HUES6 (cell line): Measurements from ENCODE around the gene FAM81A.
"Not testable (repeated sequence)": the region's sequence is repeated elsewhere in the genome, so short reads cannot be mapped to it uniquely, and the experiment has no call there.

Experiments
- H3K27ac ChIP-seq: 2 replicates; pipeline ENCODE4 v1.7.0; 2013; ENCODE audit warnings: low read depth, mild to moderate bottlenecking, low read length, inconsistent platforms
- H3K27me3 ChIP-seq: 2 replicates; pipeline ENCODE4 v1.6.1; 2013; ENCODE audit warnings: low read length; ENCODE audit not compliant: control insufficient read depth, insufficient read depth
- H3K36me3 ChIP-seq: 2 replicates; pipeline ENCODE4 v1.6.1; 2013; ENCODE audit warnings: low read length; ENCODE audit not compliant: control insufficient read depth, insufficient read depth
- H3K4me1 ChIP-seq: 2 replicates; pipeline ENCODE4 v1.6.1; 2013; ENCODE audit warnings: low read length; ENCODE audit not compliant: control insufficient read depth, insufficient read depth
- H3K4me3 ChIP-seq: 2 replicates; pipeline ENCODE4 v1.5.1; 2013; ENCODE audit warnings: low read depth, low read length
- H3K9ac ChIP-seq: one replicate; pipeline ENCODE4 v1.6.1; 2013; ENCODE audit warnings: mild to moderate bottlenecking, low read length
- H3K9me3 ChIP-seq: 2 replicates; pipeline ENCODE4 v1.6.1; 2013; ENCODE audit warnings: low read depth, low read length; ENCODE audit not compliant: control insufficient read depth, insufficient read depth

FAM81A gene

GRCh38 chr15:59526466-59526865 is 88.5 kb downstream of the FAM81A start:
- not testable (repeated sequence) for H3K9ac ChIP-seq, H3K27ac ChIP-seq, H3K9me3 ChIP-seq, H3K4me3 ChIP-seq, H3K27me3 ChIP-seq, H3K4me1 ChIP-seq, H3K36me3 ChIP-seq

GRCh38 chr15:59528429-59528828 is 90.4 kb downstream of the FAM81A start:
- H3K27me3 ChIP-seq, result no peaks in the 10 kb centered on the region; the same call in 1 of the 2 replicates
- H3K9me3 ChIP-seq, result no peaks in the 10 kb centered on the region
- no peak overlapping the region for H3K27ac ChIP-seq
- H3K9ac ChIP-seq, result no peak overlapping the region
- no peak overlapping the region for H3K4me3 ChIP-seq
- H3K4me1 ChIP-seq, result no peaks in the 10 kb centered on the region
- H3K36me3 ChIP-seq, result no peaks in the 10 kb centered on the region

GRCh38 chr15:59528961-59529402 is 91.0 kb downstream of the FAM81A start:
- H3K9me3 ChIP-seq, result no peaks in the 10 kb centered on the region

GRCh38 chr15:59531066-59531675 is 93.2 kb downstream of the FAM81A start:
- H3K27me3 ChIP-seq, result peaks cover 2% of the 10 kb centered on the region; the same call in 1 of the 2 replicates
- no peaks in the 10 kb centered on the region for H3K9me3 ChIP-seq
- H3K9ac ChIP-seq, result no peak overlapping the region
- no peak overlapping the region for H3K27ac ChIP-seq
- H3K36me3 ChIP-seq, result no peaks in the 10 kb centered on the region
- no peaks in the 10 kb centered on the region for H3K4me1 ChIP-seq
- no peak overlapping the region for H3K4me3 ChIP-seq

More at GRCh38 chr15:59528961-59529402, 91.0 kb downstream of the FAM81A start:
- H3K9ac ChIP-seq, result no peak overlapping the region
- H3K36me3 ChIP-seq, result no peaks in the 10 kb centered on the region
- no peak overlapping the region for H3K27ac ChIP-seq
- no peak overlapping the region for H3K4me3 ChIP-seq
- H3K4me1 ChIP-seq, result no peaks in the 10 kb centered on the region
- no peaks in the 10 kb centered on the region; the same call in 1 of the 2 replicates for H3K27me3 ChIP-seq

GRCh38 chr15:59532770-59533379 is 94.9 kb downstream of the FAM81A start:
- Histone ChIP-seq H3K4me3 (no peak overlapping the region), H3K4me1 (no peaks in the 10 kb centered on the region), H3K27ac (no peak overlapping the region), H3K9ac (no peak overlapping the region), H3K27me3 (peaks cover 6% of the 10 kb centered on the region; the same call in 1 of the 2 replicates), H3K9me3 (no peaks in the 10 kb centered on the region), H3K36me3 (no peaks in the 10 kb centered on the region)

- Histone ChIP-seq H3K9me3 (no peaks in the 10 kb centered on the region), H3K27ac (no peak overlapping the region), H3K4me3 (no peak overlapping the region), H3K9ac (no peak overlapping the region), H3K27me3 (peaks cover 7% of the 10 kb centered on the region; the same call in 1 of the 2 replicates), H3K36me3 (no peaks in the 10 kb centered on the region), H3K4me1 (no peaks in the 10 kb centered on the region)
Observed at GRCh38 chr15:59536553-59536952, 98.6 kb downstream of the FAM81A start.

GRCh38 chr15:59537403-59537802 is 99.4 kb downstream of the FAM81A start:
- H3K9ac ChIP-seq, result no peak overlapping the region
- peaks cover 14% of the 10 kb centered on the region; the same call in 1 of the 2 replicates for H3K27me3 ChIP-seq
- H3K27ac ChIP-seq, result no peak overlapping the region
- H3K4me1 ChIP-seq, result no peaks in the 10 kb centered on the region
- H3K36me3 ChIP-seq, result no peaks in the 10 kb centered on the region
- no peaks in the 10 kb centered on the region for H3K9me3 ChIP-seq
- H3K4me3 ChIP-seq, result no peak overlapping the region

GRCh38 chr15:59538494-59538893 is 100.5 kb downstream of the FAM81A start:
- Histone ChIP-seq H3K36me3 (no peaks in the 10 kb centered on the region), H3K9me3 (no peaks in the 10 kb centered on the region), H3K27ac (no peak overlapping the region), H3K9ac (no peak overlapping the region), H3K4me3 (no peak overlapping the region), H3K27me3 (peaks cover 24% of the 10 kb centered on the region), H3K4me1 (no peaks in the 10 kb centered on the region)

GRCh38 chr15:59539799-59540198 is 101.8 kb downstream of the FAM81A start:
- no peaks in the 10 kb centered on the region for H3K36me3 ChIP-seq
- no peaks in the 10 kb centered on the region for H3K4me1 ChIP-seq
- no peak overlapping the region for H3K4me3 ChIP-seq
- no peak overlapping the region for H3K9ac ChIP-seq
- no peaks in the 10 kb centered on the region for H3K9me3 ChIP-seq
- H3K27me3 ChIP-seq, result peaks cover 38% of the 10 kb centered on the region
- no peak overlapping the region for H3K27ac ChIP-seq

- Histone ChIP-seq H3K9me3 (no peaks in the 10 kb centered on the region), H3K36me3 (no peaks in the 10 kb centered on the region), H3K27ac (no peak overlapping the region), H3K4me3 (no peak overlapping the region), H3K9ac (no peak overlapping the region), H3K27me3 (peaks cover 46% of the 10 kb centered on the region), H3K4me1 (0 out of 2 replicates have a peak, but pooled peaks cover under 1% of the 10 kb centered on the region)
Observed at GRCh38 chr15:59540654-59541053, 102.7 kb downstream of the FAM81A start.

- Histone ChIP-seq H3K9ac (no peak overlapping the region), H3K27me3 (peaks cover 52% of the 10 kb centered on the region), H3K9me3 (no peaks in the 10 kb centered on the region), H3K27ac (no peak overlapping the region), H3K4me3 (no peak overlapping the region), H3K36me3 (no peaks in the 10 kb centered on the region), H3K4me1 (0 out of 2 replicates have a peak, but pooled peaks cover 9% of the 10 kb centered on the region)
Observed at GRCh38 chr15:59541750-59542149, 103.8 kb downstream of the FAM81A start.
